HG03039 (cell line): ENCODE measurements around the gene APOL4.
"Not testable (repeated sequence)": the region's sequence is repeated elsewhere in the genome, so short reads cannot be mapped to it uniquely, and the experiment has no call there.

Source experiments
- ATAC-seq: cut with Tn5 transposase; IDR thresholded peaks from one replicate; pipeline ENCODE4 v1.9.1; 2021; ENCODE audit warnings: mild to moderate bottlenecking, moderate library complexity; ENCODE audit not compliant: unreplicated experiment

The APOL4 gene

GRCh38 chr22:36185828-36186624 is 15.6 kb downstream of the APOL4 start:
- ATAC-seq = no peak

GRCh38 chr22:36184433-36185025 is 17.1 kb downstream of the APOL4 start:
- no peak for ATAC-seq

GRCh38 chr22:36183446-36183845 is 18.2 kb downstream of the APOL4 start:
- no peak for ATAC-seq

GRCh38 chr22:36182857-36183256 is 18.8 kb downstream of the APOL4 start:
- ATAC-seq = no peak

GRCh38 chr22:36182056-36182455 is 19.6 kb downstream of the APOL4 start:
- ATAC-seq = no peak

GRCh38 chr22:36180928-36181327 is 20.7 kb downstream of the APOL4 start:
- no peak for ATAC-seq

- ATAC-seq = no peak
Observed at GRCh38 chr22:36180038-36180880, 21.4 kb downstream of the APOL4 start.

GRCh38 chr22:36177160-36177559 is 24.4 kb downstream of the APOL4 start:
- no peak for ATAC-seq

- ATAC-seq = no peak
Observed at GRCh38 chr22:36175892-36176291, 25.7 kb downstream of the APOL4 start.

- ATAC-seq = no peak
Observed at GRCh38 chr22:36171941-36172340, 29.7 kb downstream of the APOL4 start.

- ATAC-seq = no peak
Observed at GRCh38 chr22:36166518-36167220, 34.9 kb downstream of the APOL4 start.

- ATAC-seq = no peak
Observed at GRCh38 chr22:36166086-36166485, 35.5 kb downstream of the APOL4 start.

- ATAC-seq = no peak
Observed at GRCh38 chr22:36165141-36165540, 36.5 kb downstream of the APOL4 start.

- ATAC-seq = no peak
Observed at GRCh38 chr22:36164621-36165020, 37.0 kb downstream of the APOL4 start.

- ATAC-seq = no peak
Observed at GRCh38 chr22:36163497-36163896, 38.1 kb downstream of the APOL4 start.

- no peak for ATAC-seq
Observed at GRCh38 chr22:36162127-36163034, 39.2 kb downstream of the APOL4 start.

- ATAC-seq = not testable (repeated sequence)
Observed at GRCh38 chr22:36161793-36162126, 39.8 kb downstream of the APOL4 start.

- ATAC-seq = no peak
Observed at GRCh38 chr22:36160499-36160942, 41.1 kb downstream of the APOL4 start, which contains the start of gene APOL3. Gene APOL3, minus strand, starts transcription at chr22:36160755. Its CDS starts 11,700 bp downstream, at chr22:36149055.

- no peak for ATAC-seq
Observed at GRCh38 chr22:36156515-36157419, 44.8 kb downstream of the APOL4 start.
